HepG2 (cell line): ENCODE data around the gene INPP1. TPM values are rescaled to one million over a fixed set of nuclear protein-coding genes. Genes with fewer than 3 reads are reported as not detected.

Experiments
- ATAC-seq: fragments of 200-7000 bp; cut with Tn5 transposase; 3 replicates; pipeline ENCODE4 v1.9.1; 2020; ENCODE audit warnings: mild to moderate bottlenecking, moderate library complexity
- BruUV-seq: library from RNA; stranded (reverse); fragments of 400-500 nt; replicated peaks from 2 replicates; lab custom pipeline; 2021; lab: Mats Ljungman, UMichigan
- CTCF ChIA-PET: fragments of 300-600 bp; formaldehyde crosslinking; extraction: SDS; loops from one replicate; lab custom pipeline; 2021; ENCODE audit warnings: low total read pairs, inconsistent platforms, low intra/inter-chr PET ratio; lab: Yijun Ruan, JAX
- POLR2A ChIA-PET: fragments of 350-600 bp; sonication (Branson Sonifier 250); formaldehyde crosslinking; loops from one replicate; lab custom pipeline; 2020; ENCODE audit warnings: antibody characterized with exemption, inconsistent platforms; lab: Yijun Ruan, JAX
- DNase-seq: peaks from one replicate; pipeline ENCODE4 v3.0.0-alpha.2; 2015; ENCODE audit warnings: low spot score
- FAIRE-seq: peaks from 3 replicates; lab custom pipeline; 2011; peaks lifted over from hg19 to GRCh38; lab: Jason Lieb, UNC
- H2AFZ ChIP-seq: one replicate; pipeline ENCODE4 v1.6.1; 2011; ENCODE audit warnings: low read length, inconsistent platforms
- H3K27ac ChIP-seq: fragments of 300-600 bp; 3 replicates; pipeline ENCODE4 v1.8.0; 2011; ENCODE audit warnings: mixed run types, mild to moderate bottlenecking, mixed read lengths, low read length, inconsistent platforms; ENCODE audit not compliant: insufficient read depth; ENCODE audit errors: extremely low read length
- H3K27me3 ChIP-seq, 2 experiments: fragments of 200-600 bp in 1 of 2; 2 replicates in 1 of 2; 3 replicates in 1 of 2; pipeline versions ENCODE4 v1.6.0 to v1.8.0; 2011; ENCODE audit warnings: low read length in 2 of 2, mild to moderate bottlenecking in 2 of 2, moderate library complexity in 2 of 2, inconsistent platforms in 1 of 2; ENCODE audit not compliant: insufficient read depth in 2 of 2, control insufficient read depth in 1 of 2
- H3K36me3 ChIP-seq, 2 experiments: fragments of 200-600 bp in 1 of 2; replicated peaks in 1 of 2; 2 replicates in 1 of 2; 3 replicates in 1 of 2; pipeline versions ENCODE4 v1.5.1 to v1.8.0; 2011; ENCODE audit warnings: low read length in 2 of 2, inconsistent platforms in 1 of 2; ENCODE audit not compliant: insufficient read depth in 2 of 2, control insufficient read depth in 1 of 2
- H3K4me1 ChIP-seq: 2 replicates; pipeline ENCODE4 v1.5.1; 2012; ENCODE audit warnings: low read length, inconsistent platforms; ENCODE audit not compliant: insufficient read depth
- H3K4me2 ChIP-seq: 2 replicates; pipeline ENCODE4 v1.6.0; 2011; ENCODE audit warnings: low read depth, low read length, inconsistent platforms
- H3K4me3 ChIP-seq, 3 experiments: fragments of 200-600 bp in 1 of 3; sonication (generic), shearing (Covaris generic) in 1 of 3; replicated peaks in 1 of 3; 2 replicates each; pipeline ENCODE4 v1.5.1; 2011 to 2016; ENCODE audit warnings: low read length in 3 of 3, inconsistent platforms in 2 of 3, low read depth in 2 of 3, mild to moderate bottlenecking in 2 of 3, control low read depth in 1 of 3, mixed read lengths in 1 of 3; ENCODE audit not compliant: insufficient read depth in 1 of 3
- H3K79me2 ChIP-seq: one replicate; pipeline ENCODE4 v1.6.1; 2011; ENCODE audit warnings: low read length, inconsistent platforms; ENCODE audit not compliant: insufficient read depth
- H3K9ac ChIP-seq: 2 replicates; pipeline ENCODE4 v1.6.0; 2011; ENCODE audit warnings: mild to moderate bottlenecking, low read depth, low read length, inconsistent platforms; ENCODE audit not compliant: insufficient read depth
- H3K9me3 ChIP-seq: 2 replicates; pipeline ENCODE4 v1.5.1; 2012; ENCODE audit warnings: mild to moderate bottlenecking, low read length
- H4K20me1 ChIP-seq: 2 replicates; pipeline ENCODE4 v1.6.0; 2011; ENCODE audit warnings: inconsistent platforms, mild to moderate bottlenecking, low read length, moderate library complexity; ENCODE audit not compliant: insufficient read depth
- AHDC1 ChIP-seq: sonication (generic); formaldehyde crosslinking; IDR thresholded peaks from 2 replicates; pipeline ENCODE4 v1.5.1; 2020; ENCODE audit warnings: mild to moderate bottlenecking, missing genetic modification reagents, borderline replicate concordance
- ATF3 ChIP-seq: sonication (generic); formaldehyde crosslinking; IDR thresholded peaks from 2 replicates; pipeline ENCODE4 v1.4.0; 2020; ENCODE audit warnings: missing genetic modification reagents
- EP300 ChIP-seq, 3 experiments: sonication (generic) in 1 of 3; formaldehyde crosslinking in 1 of 3; IDR thresholded peaks; 2 replicates each; pipeline versions ENCODE4 v1.5.1 to v1.6.1; 2011 to 2020; ENCODE audit warnings: low read depth in 2 of 3, low read length in 2 of 3, borderline replicate concordance in 1 of 3, improper control_type of control experiment in 1 of 3, mild to moderate bottlenecking in 1 of 3, missing genetic modification reagents in 1 of 3, moderate library complexity in 1 of 3
- FOXJ3 ChIP-seq: sonication (generic); formaldehyde crosslinking; IDR thresholded peaks from 2 replicates; pipeline ENCODE4 v1.4.0; 2020; ENCODE audit warnings: missing genetic modification reagents, mild to moderate bottlenecking, borderline replicate concordance
- HOXD1 ChIP-seq: sonication (generic); formaldehyde crosslinking; IDR thresholded peaks from 2 replicates; pipeline ENCODE4 v1.5.0; 2020; ENCODE audit warnings: missing genetic modification reagents
- MYNN ChIP-seq: sonication (generic); formaldehyde crosslinking; IDR thresholded peaks from 2 replicates; pipeline ENCODE4 v1.4.0; 2020; ENCODE audit warnings: mild to moderate bottlenecking, low read depth, missing genetic modification reagents
- NR2F6 ChIP-seq, 2 experiments: IDR thresholded peaks; 2 replicates each; pipeline ENCODE4 v1.6.1; 2016; ENCODE audit warnings: antibody characterized with exemption in 1 of 2, mild to moderate bottlenecking in 1 of 2
- POLR2AphosphoS2 ChIP-seq: IDR thresholded peaks from 2 replicates; pipeline ENCODE4 v1.6.1; 2011; ENCODE audit warnings: low read depth, low read length, improper control_type of control experiment
- SKI ChIP-seq: fragments of 450-650 bp; IDR thresholded peaks from one replicate; pipeline ENCODE4 v1.6.1; 2018; ENCODE audit warnings: mild to moderate bottlenecking; ENCODE audit not compliant: partially characterized antibody
- USF2 ChIP-seq, 2 experiments: sonication (generic) in 1 of 2; formaldehyde crosslinking in 1 of 2; IDR thresholded peaks; 2 replicates each; pipeline versions ENCODE4 v1.5.1 to v1.6.1; 2011 to 2020; ENCODE audit warnings: borderline replicate concordance in 1 of 2, low read depth in 1 of 2, low read length in 1 of 2, mild to moderate bottlenecking in 1 of 2, missing genetic modification reagents in 1 of 2, moderate library complexity in 1 of 2
- ZNF460 ChIP-seq: sonication (generic); formaldehyde crosslinking; IDR thresholded peaks from 2 replicates; pipeline ENCODE4 v1.5.1; 2020; ENCODE audit warnings: missing genetic modification reagents, mild to moderate bottlenecking, borderline replicate concordance
- ZNF552 ChIP-seq: sonication (generic); formaldehyde crosslinking; IDR thresholded peaks from 2 replicates; pipeline ENCODE4 v1.9.0; 2022; ENCODE audit warnings: missing genetic modification reagents, mild to moderate bottlenecking, borderline replicate concordance
- ZNF563 ChIP-seq: sonication (generic); formaldehyde crosslinking; IDR thresholded peaks from 2 replicates; pipeline ENCODE4 v1.8.0; 2022; ENCODE audit warnings: mild to moderate bottlenecking, moderate library complexity, missing genetic modification reagents
- ZNF782 ChIP-seq: sonication (generic); formaldehyde crosslinking; IDR thresholded peaks from 2 replicates; pipeline ENCODE4 v1.4.0; 2020; ENCODE audit warnings: missing genetic modification reagents, mild to moderate bottlenecking, borderline replicate concordance
- ZSCAN31 ChIP-seq: sonication (generic); formaldehyde crosslinking; IDR thresholded peaks from 2 replicates; pipeline ENCODE4 v1.5.0; 2020; ENCODE audit warnings: low read depth, mild to moderate bottlenecking, missing genetic modification reagents
- WGBS: methylation state at CpG from one replicate; pipeline ENCODE4 v1.1.6; 2017; ENCODE audit warnings: low lambda C conversion rate; 5-methylcytosine and 5-hydroxymethylcytosine counted together
- in situ Hi-C: cut with HindIII; loops from 2 replicates; pipeline ENCODE4 v1.10.0; 2017; ENCODE audit warnings: low pct_unique_long_range_greater_than_20kb; ENCODE audit not compliant: extremely low pct_ligation_motif_present
- intact Hi-C: fragments of 100-400 bp; cut with micrococcal nuclease; formaldehyde crosslinking; loops from one replicate; pipeline ENCODE4 v1.10.0; 2022; ENCODE audit not compliant: unreplicated experiment
- polyA plus RNA-seq, 8 experiments: library from polyadenylated mRNA; depleted of rRNA in 3 of 8; stranded (reverse) in 7 of 8; unstranded in 1 of 8; fragments of >200 nt; fragmentation: Illumina TruSeq in 4 of 8; extraction: Trizol in 4 of 8; gene quantifications; 2 replicates each; pipeline versions ENCODE4 v1.2.1 to v1.2.3, GENCODE V29; 2011 to 2016; ENCODE audit warnings: low read depth in 4 of 8, missing spikeins in 1 of 8, mixed read lengths in 1 of 8; ENCODE audit not compliant: insufficient read depth in 1 of 8
- total RNA-seq, 5 experiments: library from RNA; depleted of rRNA; stranded (reverse); fragments of >200 nt; fragmentation: Illumina TruSeq; extraction: Trizol; gene quantifications; 2 replicates each; pipeline ENCODE4 v1.2.3, GENCODE V29; 2016; ENCODE audit warnings: low read depth in 1 of 5

INPP1 gene
- total and polyA plus RNA-seq, 2 of the 13 experiments (the other 11 are each of a cell fraction or from before 2014, with no cell fraction given): 10.0 to 13.3 TPM

- TF ChIP-seq AHDC1 (CRISPR knock-in tag) (no peak), ZNF782 (no peak), HOXD1 (CRISPR knock-in tag) (no peak), ZNF460 (CRISPR knock-in tag) (no peak), MYNN (CRISPR knock-in tag) (no peak), ZNF552 (CRISPR knock-in tag) (no peak), FOXJ3 (CRISPR knock-in tag) (no peak)
Measured at GRCh38 chr2:190413421-190413820, 70.0 kb downstream of the INPP1 start (continued).

GRCh38 chr2:190415251-190415650, 71.9 kb downstream of the INPP1 start:
- ATAC-seq: no peak
- H3K9me3 ChIP-seq: no peaks in the 10 kb centered on the region
- H3K79me2 ChIP-seq: no peaks in the 10 kb centered on the region
- in situ Hi-C loops: no loop called here
- DNase-seq: no peak
- intact Hi-C loops: no loop called here
- H2AFZ ChIP-seq: no peak overlapping the region
- H4K20me1 ChIP-seq: no peaks in the 10 kb centered on the region
- H3K36me3 ChIP-seq: no peaks in the 10 kb centered on the region
- H3K4me3 ChIP-seq: no peak overlapping the region
- no peak overlapping the region for H3K9ac ChIP-seq
- FAIRE-seq: no peak
- POLR2A ChIA-PET: no interaction called here
- no peak overlapping the region for H3K4me2 ChIP-seq
- 85% methylated on average over 4 of the region's 4 CpGs for WGBS
- CTCF ChIA-PET: no interaction called here
- BruUV-seq: no TSS peak
- peaks cover 0 to 3% of the 10 kb centered on the region in 2 experiments; a peak in 4 of 5 replicates for H3K27me3 ChIP-seq
- H3K27ac ChIP-seq: no peak overlapping the region
- 0 out of 2 replicates have a peak, but pooled peaks cover 6% of the 10 kb centered on the region for H3K4me1 ChIP-seq
- TF ChIP-seq ATF3 (CRISPR knock-in tag): no peak
- no peak for TF ChIP-seq POLR2AphosphoS2
- no peak for TF ChIP-seq NR2F6 (IDR thresholded peaks at IDR 0.05)
- no peak for TF ChIP-seq NR2F6 (CRISPR knock-in tag; IDR thresholded peaks at IDR 0.05)
- no peak for TF ChIP-seq EP300 (IDR thresholded peaks at IDR 0.05; ENCODE audit: low read depth in 2 of 2, low read length in 2 of 2)
- no peak for TF ChIP-seq EP300 (CRISPR knock-in tag; IDR thresholded peaks at IDR 0.05; ENCODE audit: borderline replicate concordance)
- TF ChIP-seq ZNF563: no peak
- TF ChIP-seq SKI: no peak
- TF ChIP-seq ZSCAN31 (CRISPR knock-in tag): no peak
- no peak for TF ChIP-seq USF2 (IDR thresholded peaks at IDR 0.05; ENCODE audit: low read depth, low read length)
- TF ChIP-seq USF2 (CRISPR knock-in tag; IDR thresholded peaks at IDR 0.05; ENCODE audit: borderline replicate concordance): no peak
